ENCODE data around the gene PARVB. TPM values are rescaled to one million over a fixed set of nuclear protein-coding genes. Genes with fewer than 3 reads are reported as not detected.
"Not testable (repeated sequence)": the region's sequence is repeated elsewhere in the genome, so short reads cannot be mapped to it uniquely, and the experiment has no call there.

The PARVB gene
- total RNA-seq, 1 donor from 2014 or later, result 52.7 TPM

DNA sequence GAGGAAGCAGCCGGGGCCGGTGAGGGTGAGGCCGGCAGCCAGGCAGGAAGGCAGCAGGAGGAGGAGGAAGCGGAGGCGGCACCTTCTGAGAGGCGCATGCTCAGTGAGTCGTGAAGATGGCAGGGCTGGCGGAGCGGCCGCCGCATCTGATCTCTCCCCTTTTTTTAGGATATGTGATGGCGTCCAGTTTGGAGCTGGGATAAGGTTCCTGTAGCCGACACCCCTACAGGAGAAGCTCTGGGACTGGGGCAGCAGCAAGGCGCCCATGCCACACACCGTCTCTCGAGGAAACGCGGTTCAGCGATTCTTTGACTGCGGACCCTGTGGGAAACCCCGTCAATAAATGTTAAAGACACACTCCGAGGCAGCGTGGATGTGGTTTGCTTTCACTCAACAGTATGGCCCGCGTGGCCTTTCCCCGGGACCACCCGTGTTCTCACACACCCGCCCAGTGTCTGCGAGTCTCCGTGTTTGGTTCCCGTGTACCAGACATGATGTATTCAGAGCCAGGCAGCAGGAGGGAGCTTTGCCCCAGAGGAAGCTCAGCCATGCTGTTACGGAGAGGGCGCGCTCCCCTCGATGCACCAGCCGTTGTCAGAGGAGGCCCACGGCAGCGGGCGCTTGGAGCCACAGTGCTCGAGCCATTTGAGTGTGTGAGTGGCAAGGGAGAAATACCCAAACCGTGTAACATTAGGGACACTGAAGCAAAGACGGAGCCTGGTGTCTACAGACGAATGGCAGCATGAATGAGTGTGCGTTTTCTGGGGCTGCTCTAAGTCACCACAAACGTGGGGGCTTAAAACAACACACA is 27.7 kb upstream of the PARVB start:
- intact Hi-C loops (cut with micrococcal nuclease), result loop anchor here (10.0 kb wide), 1 partner anchor 188 kb away; the partner anchor contains the start of gene PARVG

DNA sequence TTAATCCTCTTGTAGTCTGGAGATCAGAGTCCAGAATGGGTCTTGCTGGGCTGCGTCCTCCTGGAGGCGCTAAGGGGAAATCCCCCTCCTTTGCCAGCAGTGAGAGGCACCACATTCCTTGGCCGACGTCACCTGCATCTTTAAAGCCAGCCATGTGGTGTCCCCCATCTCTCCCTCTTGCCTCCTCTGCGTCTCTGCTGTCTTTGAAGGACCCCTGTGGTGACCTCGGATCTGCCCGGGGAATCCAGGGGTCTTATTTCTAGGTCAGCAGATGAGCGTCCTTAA is 27.2 kb upstream of the PARVB start:
- intact Hi-C loops (cut with micrococcal nuclease), result loop anchor here (10.0 kb wide), 1 partner anchor 188 kb away; the partner anchor contains the start of gene PARVG

DNA sequence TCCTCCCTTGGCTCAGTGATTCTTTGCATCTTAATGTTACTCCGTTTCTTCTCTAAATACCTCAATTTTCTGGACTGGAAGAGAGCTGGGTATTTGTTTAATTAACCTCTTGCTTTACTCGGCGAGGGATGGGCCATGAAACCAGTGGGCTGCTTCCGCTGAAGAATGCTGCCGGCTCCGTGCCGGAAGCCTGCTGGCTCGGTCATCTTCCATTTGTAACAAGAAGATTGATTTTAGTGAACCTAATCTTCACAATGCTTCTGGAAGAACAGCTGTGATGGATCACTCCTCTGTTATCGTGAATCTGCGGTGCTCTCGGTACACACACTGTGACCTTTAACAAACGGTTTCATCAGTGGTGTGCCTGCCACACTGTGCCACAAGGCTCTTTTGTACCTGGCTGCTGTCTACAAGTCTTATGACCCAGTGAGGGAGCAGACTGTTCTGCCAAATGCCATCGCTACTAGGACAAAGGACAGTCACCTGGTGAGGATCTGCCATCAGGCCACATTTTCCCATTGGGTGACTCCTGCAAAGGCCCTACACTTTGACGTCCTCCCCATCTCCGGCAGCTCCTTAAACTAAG is 25.3 kb upstream of the PARVB start:
- intact Hi-C loops (cut with micrococcal nuclease), result loop anchor here (10.0 kb wide), 1 partner anchor 186 kb away; the partner anchor contains the start of gene PARVG

DNA sequence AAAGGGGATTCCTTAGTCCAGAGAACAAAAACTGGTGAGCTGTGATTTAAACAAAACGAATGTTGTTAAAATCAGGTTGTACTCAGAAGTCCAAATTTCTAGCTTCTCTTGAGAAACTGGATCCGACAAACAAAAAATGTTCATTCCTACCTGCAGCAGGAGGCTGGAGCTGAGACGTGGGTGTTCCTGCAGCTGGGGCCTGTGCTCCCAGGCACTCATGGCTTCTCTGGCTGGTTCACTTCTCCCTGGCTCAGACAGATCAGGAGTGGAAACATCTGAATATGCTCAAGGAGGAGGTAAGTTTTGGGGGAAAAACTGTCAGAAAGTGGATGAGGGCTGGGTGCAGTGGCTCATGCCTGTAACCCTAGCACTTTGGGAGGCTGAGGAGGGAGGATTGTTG is 24.7 kb upstream of the PARVB start:
- intact Hi-C loops (cut with micrococcal nuclease), result loop anchor here (10.0 kb wide), 1 partner anchor 185 kb away; the partner anchor contains the start of gene PARVG

DNA sequence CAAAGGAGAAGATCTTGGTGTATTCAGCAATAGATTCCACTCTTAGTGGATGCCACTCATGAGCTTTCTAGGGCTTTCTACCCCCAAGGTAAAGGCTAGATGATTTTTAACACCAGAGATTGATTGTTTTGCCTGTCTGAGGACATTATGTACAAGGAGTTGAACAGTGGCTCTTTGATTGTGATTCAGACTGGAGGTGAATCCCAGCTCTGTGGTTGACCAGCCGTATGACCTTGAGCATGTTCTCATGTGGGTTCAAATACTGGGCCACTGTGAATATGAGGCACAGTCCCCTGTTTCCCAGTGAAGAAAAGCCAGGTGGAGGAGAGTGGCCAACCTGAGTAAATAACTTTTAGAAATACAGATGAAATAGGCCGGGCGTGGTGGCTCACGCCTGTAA is 24.0 kb upstream of the PARVB start:
- intact Hi-C loops (cut with micrococcal nuclease), result no loop called here

DNA sequence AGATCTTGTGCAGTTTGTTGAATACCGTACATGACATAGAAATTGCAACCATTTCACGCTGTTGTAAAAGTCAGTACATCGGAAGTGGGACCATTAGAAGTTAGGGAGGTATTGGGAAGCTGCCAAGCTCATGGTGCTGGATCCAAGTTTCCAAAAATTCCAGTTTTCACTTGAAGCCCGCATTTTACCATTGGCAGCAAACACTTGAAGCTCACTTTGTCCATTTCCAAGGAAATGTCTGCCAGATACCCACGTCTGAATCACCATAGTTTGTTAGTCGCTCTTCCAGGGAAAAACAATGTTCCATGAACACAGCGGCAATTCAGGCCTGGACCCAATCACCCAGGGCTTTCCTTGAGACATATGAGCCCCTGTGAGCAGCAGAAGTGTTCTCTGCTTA is 22.6 kb upstream of the PARVB start:
- intact Hi-C loops (cut with micrococcal nuclease), result no loop called here

- intact Hi-C loops (cut with micrococcal nuclease), result no loop called here
These were observed 21.8 kb upstream of the PARVB start for GRCh38 chr22:44002324-44002723.

- intact Hi-C loops (cut with micrococcal nuclease), result no loop called here
These were observed 21.1 kb upstream of the PARVB start for GRCh38 chr22:44002997-44003396.

GRCh38 chr22:44003405-44004103 is 20.5 kb upstream of the PARVB start:
- intact Hi-C loops (cut with micrococcal nuclease), result no loop called here

DNA sequence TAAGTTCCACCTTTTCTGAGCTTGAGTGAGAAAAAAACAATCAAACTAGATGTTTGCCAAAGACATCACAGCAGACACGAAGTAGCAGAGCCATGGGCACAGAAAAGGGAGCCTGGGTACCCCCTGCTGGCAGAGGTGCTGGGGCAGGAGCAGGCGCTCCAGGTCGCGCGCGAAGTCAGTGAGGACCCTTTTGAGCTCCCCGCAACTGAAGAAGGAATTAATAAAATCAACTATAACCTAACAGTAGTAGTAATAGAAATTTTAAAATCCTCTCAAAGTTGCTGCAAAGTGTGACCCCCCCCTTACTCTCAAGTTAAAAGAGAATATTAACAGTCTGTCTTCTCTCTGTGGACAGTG is 20.0 kb upstream of the PARVB start:
- intact Hi-C loops (cut with micrococcal nuclease), result no loop called here

DNA sequence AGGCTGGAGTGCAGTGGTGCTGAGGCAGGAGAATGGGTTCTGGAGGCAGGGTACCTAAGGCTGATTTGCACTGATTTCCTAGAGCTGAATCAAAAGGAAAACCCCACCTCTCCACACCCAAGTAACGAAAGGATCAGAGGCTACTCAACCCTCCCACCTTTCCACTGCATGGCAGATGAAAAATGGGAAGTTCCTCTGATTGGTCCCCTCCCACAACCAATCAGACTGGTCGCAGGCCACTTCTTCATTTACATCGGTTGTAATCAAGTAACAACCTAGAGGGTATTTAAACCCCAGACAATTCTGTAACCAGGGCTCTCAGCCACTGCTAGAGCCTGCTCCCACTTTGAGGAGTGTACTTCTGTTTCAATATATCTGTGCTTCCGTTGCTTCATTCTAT is 18.6 kb upstream of the PARVB start:
- intact Hi-C loops (cut with micrococcal nuclease), result no loop called here

GRCh38 chr22:44012162-44012561 is 11.9 kb upstream of the PARVB start:
- intact Hi-C loops (cut with micrococcal nuclease), result no loop called here

- intact Hi-C loops (cut with micrococcal nuclease), result no loop called here
These were observed 11.5 kb upstream of the PARVB start for GRCh38 chr22:44012591-44012990.

GRCh38 chr22:44014241-44014640 is 9.9 kb upstream of the PARVB start:
- intact Hi-C loops (cut with micrococcal nuclease), result no loop called here

DNA sequence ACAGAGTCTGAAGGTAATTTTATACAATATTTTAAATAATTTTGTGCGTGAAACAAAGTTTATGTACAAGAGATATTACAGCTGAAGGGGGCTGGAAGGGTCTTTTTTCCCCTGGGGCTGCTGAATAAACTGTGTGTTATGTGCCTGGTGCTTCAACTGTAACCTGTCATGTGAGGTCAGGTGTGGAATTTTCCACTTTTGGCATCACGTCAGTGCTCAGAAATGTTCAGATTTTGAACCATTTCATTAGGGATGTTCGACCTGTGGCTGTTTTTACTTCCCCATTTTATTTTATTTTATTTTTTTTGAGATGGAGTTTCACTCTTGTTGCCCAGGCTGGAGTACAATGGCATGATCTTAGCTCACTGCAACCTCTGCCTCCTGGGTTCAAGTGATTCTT is 7.5 kb upstream of the PARVB start:
- intact Hi-C loops (cut with micrococcal nuclease), result not testable (repeated sequence)

DNA sequence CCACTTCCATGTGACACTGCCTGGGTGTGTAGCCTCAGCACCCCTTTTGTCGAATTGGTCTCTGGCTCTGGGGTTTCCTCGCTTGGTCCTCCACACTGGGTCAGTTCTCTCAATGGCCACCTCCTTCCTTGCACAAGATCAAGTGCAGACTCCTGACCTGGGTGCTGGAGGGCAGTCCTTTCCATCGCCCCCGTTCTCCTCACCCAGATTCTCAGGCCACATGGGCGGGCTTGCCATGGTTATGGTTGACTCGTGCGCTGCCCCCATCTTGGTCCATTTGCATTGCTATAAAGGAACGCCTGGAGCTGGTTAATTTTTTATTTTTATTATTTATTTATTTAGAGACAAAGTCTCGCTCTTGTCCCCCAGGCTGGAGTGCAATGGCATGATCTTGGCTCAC is 5.5 kb upstream of the PARVB start:
- intact Hi-C loops (cut with micrococcal nuclease), result no loop called here

DNA sequence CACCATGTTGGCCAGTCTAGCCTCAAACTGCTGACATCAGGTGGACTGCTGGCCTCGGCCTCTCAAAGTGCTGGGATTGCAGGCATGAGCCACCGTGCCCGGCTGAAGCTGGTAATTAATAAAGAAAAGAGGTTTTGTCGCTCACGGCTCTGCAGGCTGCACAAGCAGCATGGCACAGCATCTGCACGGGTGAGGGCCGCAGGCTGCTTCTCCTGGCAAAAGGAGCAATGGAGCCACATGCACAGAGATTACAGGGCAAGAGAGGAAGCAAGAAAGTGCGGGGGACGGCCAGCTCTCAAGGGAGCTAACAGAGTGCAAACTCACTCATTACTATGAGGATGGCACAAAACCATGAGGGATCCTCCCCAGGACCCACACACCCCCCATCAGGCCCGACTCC is 4.7 kb upstream of the PARVB start:
- intact Hi-C loops (cut with micrococcal nuclease), result no loop called here

GRCh38 chr22:44019846-44020245 is 4.3 kb upstream of the PARVB start:
- intact Hi-C loops (cut with micrococcal nuclease), result no loop called here

GRCh38 chr22:44020981-44021380 is 3.1 kb upstream of the PARVB start:
- intact Hi-C loops (cut with micrococcal nuclease), result no loop called here

DNA sequence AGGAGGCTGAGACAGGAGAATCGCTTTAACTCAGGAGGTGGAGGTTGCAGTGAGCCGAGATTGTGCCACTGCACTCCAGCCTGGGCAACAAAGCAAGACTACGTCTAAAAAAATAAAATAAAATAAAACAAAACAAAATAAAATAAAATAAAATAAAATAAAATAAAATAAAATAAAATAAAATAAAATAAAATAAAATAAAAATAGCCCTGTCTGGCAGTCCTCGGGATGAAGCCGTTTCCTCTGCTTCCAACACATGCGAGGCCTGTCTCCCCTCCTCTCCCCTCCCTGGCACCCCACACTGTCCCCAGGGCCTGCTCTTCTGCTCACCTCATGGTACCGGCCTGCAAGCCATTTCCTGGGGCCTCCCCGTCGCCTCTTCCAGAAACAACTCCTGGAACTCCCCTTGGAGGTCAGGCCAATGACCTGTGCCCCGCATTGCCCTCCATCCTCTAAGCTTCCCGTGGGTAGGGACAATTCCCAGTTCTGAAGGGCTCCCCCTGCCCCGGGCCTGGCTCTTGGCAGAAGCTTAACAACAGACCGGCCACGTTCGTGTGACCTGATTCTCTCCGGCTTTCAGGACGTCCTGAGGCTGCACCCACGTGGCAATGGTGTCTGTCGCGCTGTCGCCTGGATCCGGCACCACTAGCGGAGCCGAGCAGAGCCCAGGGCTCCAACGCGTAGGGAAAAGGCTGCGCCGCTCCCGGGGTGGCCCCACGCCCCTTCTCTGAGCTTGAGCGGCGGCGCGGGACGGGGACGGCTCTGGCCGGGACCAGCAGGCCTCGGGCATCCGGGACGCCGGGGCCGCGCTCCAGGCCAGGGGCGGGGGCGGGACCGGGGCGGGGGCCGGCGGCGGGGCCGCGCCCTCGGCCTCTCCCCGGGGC is 456 bp upstream of the PARVB start:
- intact Hi-C loops (cut with micrococcal nuclease), result no loop called here
